Activated B cell treated with CpG ODN at 0.5 μM for 24 hours (primary cell): Measurements from ENCODE around the gene IDH1. TPM values are rescaled to one million over a fixed set of nuclear protein-coding genes. Genes with fewer than 3 reads are reported as not detected.

Experiments
- ATAC-seq: fragments of 200-7000 bp; cut with Tn5 transposase; one replicate; pipeline ENCODE4 v1.10.0; 2021; ENCODE audit warnings: low read depth, mild to moderate bottlenecking, moderate library complexity
- CTCF ChIA-PET: fragments of 350-600 bp; sonication (Branson Sonifier 250); formaldehyde crosslinking; loops from one replicate; lab custom pipeline; 2021; ENCODE audit warnings: antibody characterized with exemption; lab: Charles Lee
- POLR2A ChIA-PET: fragments of 350-600 bp; sonication (Branson Sonifier 250); formaldehyde crosslinking; loops from one replicate; lab custom pipeline; 2021; ENCODE audit warnings: antibody characterized with exemption; lab: Charles Lee
- DNase-seq: peaks from one replicate; pipeline ENCODE4 v3.0.0; 2022
- H3K27ac Mint-ChIP-seq: one replicate; pipeline ENCODE4 v1.8.0; 2020; ENCODE audit warnings: mixed read lengths
- H3K27me3 Mint-ChIP-seq: one replicate; pipeline ENCODE4 v1.8.0; 2021; ENCODE audit warnings: mixed read lengths
- H3K36me3 Mint-ChIP-seq: one replicate; pipeline ENCODE4 v1.8.0; 2021; ENCODE audit warnings: low read depth, mixed read lengths
- H3K4me1 Mint-ChIP-seq: one replicate; pipeline ENCODE4 v1.8.0; 2021; ENCODE audit warnings: mixed read lengths
- H3K4me3 Mint-ChIP-seq: one replicate; pipeline ENCODE4 v1.8.0; 2020; ENCODE audit warnings: mild to moderate bottlenecking, mixed read lengths
- H3K9me3 Mint-ChIP-seq: one replicate; pipeline ENCODE4 v1.8.0; 2020; ENCODE audit warnings: mixed read lengths
- CTCF ChIP-seq: fragments of 200-600 bp; IDR thresholded peaks from one replicate; pipeline ENCODE4 v1.8.0; 2022; ENCODE audit warnings: antibody characterized with exemption, mild to moderate bottlenecking
- intact Hi-C: fragments of 100-400 bp; cut with micrococcal nuclease; formaldehyde crosslinking; loops from one replicate; pipeline ENCODE4 v1.15.1; 2024
- total RNA-seq: library from RNA; stranded (reverse); gene quantifications from 2 replicates; pipeline ENCODE4 v1.2.3, GENCODE V29; 2022

The IDH1 gene
- total RNA-seq, 1 donor from 2014 or later: 46.6 TPM

GRCh38 chr2:208210688-208211451 is 44.0 kb downstream of the IDH1 start:
- intact Hi-C loops: no loop called here
- Mint-ChIP-seq H3K36me3 (no peaks in the 10 kb centered on the region), H3K4me1 (no peaks in the 10 kb centered on the region), H3K9me3 (no peaks in the 10 kb centered on the region), H3K27ac (no peak overlapping the region), H3K4me3 (no peak overlapping the region), H3K27me3 (no peaks in the 10 kb centered on the region)
- ChIA-PET CTCF (no interaction called here), POLR2A (no interaction called here)
- DNase-seq (no peak), ATAC-seq (no peak)
- no peak for TF ChIP-seq CTCF

DNA sequence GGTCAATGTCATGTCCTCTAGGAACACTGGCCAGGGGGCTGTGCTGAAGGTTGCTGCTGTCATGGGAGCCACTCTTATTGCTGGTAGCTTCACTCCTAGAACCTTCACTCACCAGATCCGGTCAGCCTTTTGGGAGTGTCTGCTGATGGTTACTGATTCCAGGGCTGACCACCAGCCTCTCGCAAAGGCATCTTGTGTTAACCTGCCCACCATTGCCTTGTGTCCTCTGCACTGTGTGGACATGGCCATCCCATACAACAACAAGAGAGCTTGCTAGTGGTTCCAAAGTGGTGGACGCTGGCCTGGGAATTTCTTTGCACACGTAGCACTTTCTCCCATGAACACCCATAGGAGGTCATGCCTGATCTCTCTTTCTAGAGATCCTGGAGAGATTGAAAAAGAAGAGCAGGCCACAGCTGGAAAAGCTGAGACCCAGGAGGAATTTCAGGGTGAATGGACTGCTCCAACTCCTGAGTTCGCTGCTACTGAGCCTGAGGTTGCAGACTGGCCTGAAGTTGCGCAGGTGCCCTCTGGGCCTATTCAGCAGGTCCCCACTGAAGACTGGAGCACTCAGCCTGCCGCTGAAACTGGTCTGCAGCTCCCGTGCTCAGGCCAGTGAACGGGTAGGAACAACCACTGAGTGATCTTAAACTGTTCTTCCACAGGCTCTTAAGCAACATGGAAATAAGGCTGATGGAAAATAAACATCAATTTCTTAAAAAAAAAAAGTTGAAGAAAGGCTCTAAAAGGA is 46.4 kb downstream of the IDH1 start:
- intact Hi-C loops: no loop called here
- Mint-ChIP-seq H3K4me3 (no peak overlapping the region), H3K9me3 (no peaks in the 10 kb centered on the region), H3K27ac (no peak overlapping the region), H3K36me3 (no peaks in the 10 kb centered on the region), H3K4me1 (no peaks in the 10 kb centered on the region), H3K27me3 (no peaks in the 10 kb centered on the region)
- ChIA-PET POLR2A (no interaction called here), CTCF (no interaction called here)
- TF ChIP-seq CTCF: no peak
- DNase-seq (no peak), ATAC-seq (no peak)

- ATAC-seq (no peak), DNase-seq (no peak)
- TF ChIP-seq CTCF: no peak
- H3K27me3 Mint-ChIP-seq: no peaks in the 10 kb centered on the region
- intact Hi-C loops: no loop called here
- no peaks in the 10 kb centered on the region for H3K9me3 Mint-ChIP-seq
- POLR2A ChIA-PET: no interaction called here
- H3K27ac Mint-ChIP-seq: no peak overlapping the region
- H3K36me3 Mint-ChIP-seq: no peaks in the 10 kb centered on the region
- no peaks in the 10 kb centered on the region for H3K4me1 Mint-ChIP-seq
- no peak overlapping the region for H3K4me3 Mint-ChIP-seq
- CTCF ChIA-PET: no interaction called here
Observed at GRCh38 chr2:208207769-208208168, 47.1 kb downstream of the IDH1 start.

- intact Hi-C loops: no loop called here
Observed at GRCh38 chr2:208204166-208204565, 50.7 kb downstream of the IDH1 start.

More at GRCh38 chr2:208204166-208204565, 50.7 kb downstream of the IDH1 start:
- CTCF ChIA-PET: no interaction called here
- no peak for ATAC-seq
- Mint-ChIP-seq H3K27me3 (peaks cover 2% of the 10 kb centered on the region), H3K4me1 (no peaks in the 10 kb centered on the region), H3K9me3 (no peaks in the 10 kb centered on the region), H3K4me3 (no peak overlapping the region), H3K36me3 (no peaks in the 10 kb centered on the region), H3K27ac (no peak overlapping the region)
- no peak for DNase-seq
- no peak for TF ChIP-seq CTCF
- POLR2A ChIA-PET: no interaction called here
